IMR-90 (cell line): ENCODE measurements around the gene KIAA1328. TPM values are rescaled to one million over a fixed set of nuclear protein-coding genes. Genes with fewer than 3 reads are reported as not detected.

ENCODE experiments used
- ATAC-seq: fragments of 200-7000 bp; cut with Tn5 transposase; 2 replicates; pipeline ENCODE4 v1.9.1; 2020; ENCODE audit warnings: low read depth, mild to moderate bottlenecking, moderate library complexity
- BruUV-seq: library from RNA; stranded (reverse); fragments of 400-500 nt; replicated peaks from 2 replicates; lab custom pipeline; 2021; lab: Mats Ljungman, UMichigan
- CTCF ChIA-PET: fragments of 300-600 bp; formaldehyde crosslinking; extraction: SDS; loops from one replicate; lab custom pipeline; 2021; ENCODE audit warnings: antibody characterized with exemption; lab: Yijun Ruan, JAX
- POLR2A ChIA-PET: fragments of 300-600 bp; sonication (Branson Sonifier 250); formaldehyde crosslinking; loops from one replicate; lab custom pipeline; 2022; ENCODE audit warnings: antibody characterized with exemption; ENCODE audit not compliant: unreplicated experiment; lab: Charles Lee
- DNase-seq: peaks from one replicate; pipeline ENCODE4 v3.0.0; 2013
- H2AFZ ChIP-seq: replicated peaks from 2 replicates; pipeline ENCODE3; 2013; ENCODE audit warnings: low read length, mild to moderate bottlenecking; ENCODE audit not compliant: poor library complexity
- H2AK5ac ChIP-seq: 2 replicates; pipeline ENCODE4 v1.6.1; 2013; ENCODE audit warnings: low read depth, low read length, inconsistent platforms
- H2AK9ac ChIP-seq: replicated peaks from 2 replicates; pipeline ENCODE3; 2013; ENCODE audit warnings: mild to moderate bottlenecking, low read depth, low read length, moderate library complexity; ENCODE audit not compliant: poor library complexity
- H2BK120ac ChIP-seq: 2 replicates; pipeline ENCODE4 v1.6.1; 2013; ENCODE audit warnings: low read depth, low read length, inconsistent platforms
- H2BK15ac ChIP-seq: 3 replicates; pipeline ENCODE4 v1.6.1; 2013; ENCODE audit warnings: low read depth, low read length, inconsistent platforms
- H2BK20ac ChIP-seq: 2 replicates; pipeline ENCODE4 v1.6.1; 2013; ENCODE audit warnings: low read depth, mild to moderate bottlenecking, inconsistent platforms, low read length, moderate library complexity
- H2BK5ac ChIP-seq: 2 replicates; pipeline ENCODE4 v1.6.1; 2013; ENCODE audit warnings: mild to moderate bottlenecking, low read depth, low read length, inconsistent platforms; ENCODE audit not compliant: poor library complexity, severe bottlenecking
- H3K14ac ChIP-seq: replicated peaks from 2 replicates; pipeline ENCODE4 v1.6.1; 2013; ENCODE audit warnings: low read depth, low read length, inconsistent platforms
- H3K18ac ChIP-seq: 2 replicates; pipeline ENCODE4 v1.6.1; 2013; ENCODE audit warnings: low read depth, low read length, control low read depth
- H3K23ac ChIP-seq: 2 replicates; pipeline ENCODE4 v1.6.1; 2013; ENCODE audit warnings: low read depth, low read length, inconsistent platforms
- H3K27ac ChIP-seq: 2 replicates; pipeline ENCODE4 v1.5.1; 2013; ENCODE audit warnings: mild to moderate bottlenecking, control low read depth, low read length; ENCODE audit not compliant: insufficient read depth
- H3K27me3 ChIP-seq: 2 replicates; pipeline ENCODE4 v1.6.1; 2013; ENCODE audit warnings: low read length; ENCODE audit not compliant: control insufficient read depth, insufficient read depth
- H3K36me3 ChIP-seq: 2 replicates; pipeline ENCODE4 v1.6.1; 2013; ENCODE audit warnings: low read length, mixed read lengths; ENCODE audit not compliant: control insufficient read depth, insufficient read depth
- H3K4ac ChIP-seq: 2 replicates; pipeline ENCODE4 v1.6.1; 2013; ENCODE audit warnings: low read depth, low read length, inconsistent platforms
- H3K4me1 ChIP-seq: 2 replicates; pipeline ENCODE4 v1.6.1; 2013; ENCODE audit warnings: low read length, mixed read lengths; ENCODE audit not compliant: control insufficient read depth, insufficient read depth
- H3K4me2 ChIP-seq: 2 replicates; pipeline ENCODE4 v1.6.1; 2013; ENCODE audit warnings: low read depth, mild to moderate bottlenecking, control low read depth, low read length, moderate library complexity
- H3K4me3 ChIP-seq: 2 replicates; pipeline ENCODE4 v1.5.1; 2013; ENCODE audit warnings: low read depth, mild to moderate bottlenecking, control low read depth, low read length, moderate library complexity; ENCODE audit not compliant: insufficient read depth
- H3K56ac ChIP-seq: 2 replicates; pipeline ENCODE4 v1.6.1; 2013; ENCODE audit warnings: low read length, inconsistent platforms; ENCODE audit not compliant: insufficient read depth; ENCODE audit errors: extremely low read depth
- H3K79me1 ChIP-seq, 2 experiments: 2 replicates each; pipeline ENCODE4 v1.6.1; 2013; ENCODE audit warnings: low read length in 2 of 2, inconsistent platforms in 1 of 2, low read depth in 1 of 2
- H3K9ac ChIP-seq: 2 replicates; pipeline ENCODE4 v1.6.1; 2013; ENCODE audit warnings: low read depth, low read length, control low read depth
- H3K9me1 ChIP-seq: 2 replicates; pipeline ENCODE4 v1.6.1; 2013; ENCODE audit warnings: low read length, inconsistent platforms; ENCODE audit not compliant: insufficient read depth
- H3K9me3 ChIP-seq: 2 replicates; pipeline ENCODE4 v1.6.1; 2013; ENCODE audit warnings: low read length; ENCODE audit not compliant: control insufficient read depth, insufficient read depth
- H4K20me1 ChIP-seq: 2 replicates; pipeline ENCODE4 v1.6.1; 2013; ENCODE audit warnings: low read length, inconsistent platforms; ENCODE audit not compliant: insufficient read depth
- H4K5ac ChIP-seq: 2 replicates; pipeline ENCODE4 v1.6.1; 2013; ENCODE audit warnings: mild to moderate bottlenecking, low read depth, low read length, control low read depth
- H4K8ac ChIP-seq, 2 experiments: 2 replicates each; pipeline ENCODE4 v1.6.1; 2013; ENCODE audit warnings: low read depth in 2 of 2, low read length in 2 of 2, control low read depth in 1 of 2, inconsistent platforms in 1 of 2
- H4K91ac ChIP-seq: 2 replicates; pipeline ENCODE4 v1.6.1; 2013; ENCODE audit warnings: low read depth, low read length, inconsistent platforms; ENCODE audit not compliant: insufficient read depth
- MAFK ChIP-seq: IDR thresholded peaks from 2 replicates; pipeline ENCODE4 v1.6.1; 2012; ENCODE audit warnings: low read depth, low read length, improper control_type of control experiment
- RAD21 ChIP-seq: IDR thresholded peaks from 2 replicates; pipeline ENCODE4 v1.6.1; 2012; ENCODE audit warnings: low read length, improper control_type of control experiment
- WGBS, 2 experiments: methylation state at CpG; one replicate each; pipeline versions ENCODE4 v1.1.5 to v1.1.7; 2013; ENCODE audit warnings: missing lambda C conversion rate in 2 of 2; ENCODE audit not compliant: insufficient read length in 1 of 2; ENCODE audit errors: extremely low coverage in 2 of 2; 5-methylcytosine and 5-hydroxymethylcytosine counted together
- dilution Hi-C: fragments of 300-500 bp; cut with HindIII; formaldehyde crosslinking; loops from one replicate; pipeline ENCODE4 v1.14.3; 2018; ENCODE audit warnings: low sequenced_read_pairs; ENCODE audit not compliant: unreplicated experiment
- in situ Hi-C: fragments of 300-500 bp; cut with MboI; formaldehyde crosslinking; loops from 3 replicates; pipeline ENCODE4 v1.14.3; 2019; ENCODE audit warnings: low sequenced_read_pairs, inconsistent platforms, mixed read lengths
- intact Hi-C: fragments of 100-400 bp; cut with micrococcal nuclease; formaldehyde crosslinking; loops from 2 replicates; pipeline ENCODE4 v1.10.0; 2022
- polyA plus RNA-seq, 3 experiments: library from polyadenylated mRNA; depleted of rRNA; stranded (reverse); fragments of >200 nt; gene quantifications; 2 replicates each; pipeline ENCODE4 v1.2.3, GENCODE V29; 2012; ENCODE audit warnings: low replicate concordance in 1 of 3
- total RNA-seq: library from RNA; depleted of rRNA; stranded (reverse); fragments of >200 nt; gene quantifications from 2 replicates; pipeline ENCODE4 v1.2.3, GENCODE V29; 2012

Gene KIAA1328
- total and polyA plus RNA-seq, 2 of the 4 experiments (the other 2 are of a cell fraction) = 2.4 to 7.0 TPM

GRCh38 chr18:36960038-36960437, 131.1 kb downstream of the KIAA1328 start:
- Histone ChIP-seq H2AFZ (no peak overlapping the region), H3K79me1 (no peaks in the 10 kb centered on the region), H3K23ac (no peak overlapping the region), H3K4ac (no peak overlapping the region), H4K5ac (no peak overlapping the region), H3K9me3 (no peaks in the 10 kb centered on the region), H2BK120ac (no peak overlapping the region), H2AK9ac (no peak overlapping the region), H3K36me3 (no peaks in the 10 kb centered on the region), H3K4me3 (no peak overlapping the region), H3K27me3 (no peaks in the 10 kb centered on the region), H4K8ac (no peak overlapping the region), H3K4me2 (no peak overlapping the region), H2AK5ac (no peak overlapping the region), H2BK15ac (no peak overlapping the region), H3K18ac (no peak overlapping the region), H4K20me1 (no peaks in the 10 kb centered on the region), H4K91ac (no peak overlapping the region), H3K4me1 (no peaks in the 10 kb centered on the region), H3K9ac (no peak overlapping the region), H3K27ac (no peak overlapping the region), H3K14ac (no peak overlapping the region), H2BK20ac (no peak overlapping the region), H3K9me1 (no peaks in the 10 kb centered on the region), H2BK5ac (no peak overlapping the region), H3K56ac (no peak overlapping the region)
- in situ Hi-C loops (no loop called here), dilution Hi-C loops (no loop called here), intact Hi-C loops (no loop called here)
- DNase-seq (no peak), ATAC-seq (no peak)
- BruUV-seq = no TSS peak
- TF ChIP-seq MAFK (no peak), RAD21 (no peak)
- ChIA-PET CTCF (no interaction called here), POLR2A (no interaction called here)
- no CpG with 5 or more reads among the region's 9 CpGs for WGBS, 2 experiments
